Measurements from ENCODE around the gene WDR88. TPM values are rescaled to one million over a fixed set of nuclear protein-coding genes. Genes with fewer than 3 reads are reported as not detected.
A peak's percentile ranks its signal among the peaks of the same experiment; 100 is the strongest.

Gene WDR88
- total RNA-seq, 1 donor from 2014 or later: not detected

DNA sequence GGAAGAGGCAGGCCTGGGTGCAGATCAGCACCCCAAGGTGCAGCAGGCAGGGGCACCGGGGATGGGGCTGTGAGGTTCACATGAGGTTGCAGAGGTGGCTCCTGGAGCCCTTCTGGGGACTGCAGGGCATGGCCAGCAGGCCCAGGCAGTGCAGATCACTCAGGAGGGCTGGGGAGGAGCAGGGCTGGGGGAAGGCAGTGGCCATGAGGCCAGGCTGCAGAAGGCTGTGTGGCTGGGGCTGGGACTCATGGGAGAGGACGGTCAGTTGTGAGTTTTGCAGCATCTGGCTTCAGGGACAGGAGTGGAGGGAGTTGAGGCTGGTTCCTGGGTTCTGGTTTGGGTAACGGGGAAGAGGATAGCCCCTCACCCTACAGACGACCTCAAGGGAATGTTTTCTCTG is 7.3 kb downstream of the WDR88 start:
- no peak for TF ChIP-seq POLR2AphosphoS5 (IDR thresholded peaks at IDR 0.05; ENCODE audit: insufficient read depth in 1 of 2, low read depth in 1 of 2)
- TF ChIP-seq CTCF (IDR thresholded peaks at IDR 0.05): no peak
- no peak for TF ChIP-seq POLR2A (IDR thresholded peaks at IDR 0.05)
- DNase-seq (ENCODE audit: extremely low spot score in 2 of 2): no peak
- no peaks in the 10 kb centered on the region for H3K27me3 ChIP-seq

DNA sequence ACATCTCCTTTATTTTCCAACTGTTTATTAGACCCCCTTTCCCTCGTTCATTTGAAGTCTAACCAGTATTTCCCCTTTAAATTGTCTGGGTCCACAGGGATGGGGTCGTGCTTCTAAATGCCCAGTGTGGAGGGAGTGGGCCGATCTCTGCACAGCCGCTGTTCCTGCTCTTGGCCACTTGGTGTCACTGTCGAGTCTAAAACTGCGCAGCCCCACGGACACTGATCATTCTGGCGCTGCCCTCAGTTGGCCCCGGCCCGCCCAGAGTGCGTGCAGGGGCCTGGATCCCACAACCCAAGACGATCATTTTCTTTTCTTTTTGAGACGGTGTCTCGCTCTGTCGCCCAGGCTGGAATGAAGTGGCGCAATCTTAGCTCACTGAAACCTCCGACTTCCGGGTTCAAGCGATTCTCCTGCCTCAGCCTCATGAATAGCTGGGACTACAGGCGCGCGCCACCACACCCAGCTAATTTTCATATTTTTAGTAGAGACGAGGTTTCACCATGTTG is 12.0 kb downstream of the WDR88 start:
- H3K4me3 ChIP-seq: no peak overlapping the region
- no peak for TF ChIP-seq POLR2A (IDR thresholded peaks at IDR 0.05)
- TF ChIP-seq CTCF (IDR thresholded peaks at IDR 0.05): peak; percentile 78 to 95 (median 90)
- no peaks in the 10 kb centered on the region for H3K9me3 ChIP-seq
- intact Hi-C loops (cut with DNase I): no loop called here
- no peak for DNase-seq (ENCODE audit: extremely low spot score in 2 of 2)
- no peaks in the 10 kb centered on the region for H3K36me3 ChIP-seq
- no peak overlapping the region for H3K27ac ChIP-seq
- no peaks in the 10 kb centered on the region for H3K27me3 ChIP-seq
- H3K4me1 ChIP-seq: no peaks in the 10 kb centered on the region

More for the DNA sequence above, 7.3 kb downstream of the WDR88 start:
- Histone ChIP-seq H3K9me3 (no peaks in the 10 kb centered on the region), H3K4me3 (no peak overlapping the region), H3K27ac (no peak overlapping the region), H3K4me1 (no peaks in the 10 kb centered on the region), H3K36me3 (no peaks in the 10 kb centered on the region)
- intact Hi-C loops (cut with DNase I): loop anchor here (10.0 kb wide), 1 partner anchor 56 kb away; the partner anchor contains the start of gene LRP3

DNA sequence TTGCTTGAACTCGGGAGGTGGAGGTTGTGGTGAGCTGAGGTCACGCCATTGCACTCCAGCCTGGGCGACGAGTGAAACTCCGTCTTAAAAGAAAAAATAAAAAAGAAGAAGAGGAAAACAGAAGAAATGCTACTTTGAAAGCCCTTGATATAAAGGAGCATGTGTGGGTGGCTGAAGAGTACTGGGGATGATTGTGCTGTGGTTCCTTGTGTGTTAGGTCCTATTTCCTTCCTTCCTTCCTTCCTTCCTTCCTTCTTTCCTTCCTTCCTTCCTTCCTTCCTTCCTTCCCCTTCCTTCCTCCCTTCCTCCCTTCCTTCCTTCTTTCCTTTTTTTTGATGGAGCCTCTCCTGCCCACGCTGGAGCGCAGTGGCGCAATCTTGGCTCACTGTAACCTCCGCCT is 14.3 kb downstream of the WDR88 start:
- no peak overlapping the region for H3K27ac ChIP-seq
- no peaks in the 10 kb centered on the region for H3K4me1 ChIP-seq
- intact Hi-C loops (cut with DNase I): no loop called here
- H3K27me3 ChIP-seq: no peaks in the 10 kb centered on the region
- H3K4me3 ChIP-seq: no peak overlapping the region
- H3K9me3 ChIP-seq: no peaks in the 10 kb centered on the region
- H3K36me3 ChIP-seq: no peaks in the 10 kb centered on the region
- TF ChIP-seq POLR2A (IDR thresholded peaks at IDR 0.05) (no peak), POLR2AphosphoS5 (IDR thresholded peaks at IDR 0.05; ENCODE audit: insufficient read depth in 1 of 2, low read depth in 1 of 2) (no peak), CTCF (IDR thresholded peaks at IDR 0.05) (no peak)
- no peak for DNase-seq (ENCODE audit: extremely low spot score in 2 of 2)

DNA sequence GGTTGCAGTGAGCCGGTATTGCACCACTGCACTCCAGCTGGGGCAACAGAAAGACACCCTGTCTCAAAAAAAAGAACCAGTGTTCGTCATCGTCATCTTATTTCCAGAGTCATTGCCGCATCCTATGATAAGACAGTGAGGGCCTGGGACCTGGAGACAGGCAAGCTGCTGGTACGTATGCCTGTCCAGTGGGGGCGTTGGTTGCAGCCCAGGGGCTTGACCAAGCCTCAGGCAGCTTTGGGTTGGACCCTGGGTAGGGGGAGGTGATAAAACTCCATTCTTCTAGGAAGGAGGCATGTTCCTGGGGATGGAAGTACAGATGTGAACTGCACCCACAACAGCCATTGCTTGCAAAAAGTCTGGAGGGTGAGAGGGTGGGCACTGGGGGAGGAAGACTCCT is 15.6 kb downstream of the WDR88 start:
- Histone ChIP-seq H3K27ac (no peak overlapping the region), H3K27me3 (no peaks in the 10 kb centered on the region), H3K4me1 (no peaks in the 10 kb centered on the region), H3K36me3 (no peaks in the 10 kb centered on the region), H3K4me3 (no peak overlapping the region), H3K9me3 (no peaks in the 10 kb centered on the region)
- no peak for TF ChIP-seq POLR2AphosphoS5 (IDR thresholded peaks at IDR 0.05; ENCODE audit: insufficient read depth in 1 of 2, low read depth in 1 of 2)
- no peak for TF ChIP-seq CTCF (IDR thresholded peaks at IDR 0.05)
- no peak for TF ChIP-seq POLR2A (IDR thresholded peaks at IDR 0.05)
- intact Hi-C loops (cut with DNase I): no loop called here
- DNase-seq (ENCODE audit: extremely low spot score in 2 of 2): no peak

DNA sequence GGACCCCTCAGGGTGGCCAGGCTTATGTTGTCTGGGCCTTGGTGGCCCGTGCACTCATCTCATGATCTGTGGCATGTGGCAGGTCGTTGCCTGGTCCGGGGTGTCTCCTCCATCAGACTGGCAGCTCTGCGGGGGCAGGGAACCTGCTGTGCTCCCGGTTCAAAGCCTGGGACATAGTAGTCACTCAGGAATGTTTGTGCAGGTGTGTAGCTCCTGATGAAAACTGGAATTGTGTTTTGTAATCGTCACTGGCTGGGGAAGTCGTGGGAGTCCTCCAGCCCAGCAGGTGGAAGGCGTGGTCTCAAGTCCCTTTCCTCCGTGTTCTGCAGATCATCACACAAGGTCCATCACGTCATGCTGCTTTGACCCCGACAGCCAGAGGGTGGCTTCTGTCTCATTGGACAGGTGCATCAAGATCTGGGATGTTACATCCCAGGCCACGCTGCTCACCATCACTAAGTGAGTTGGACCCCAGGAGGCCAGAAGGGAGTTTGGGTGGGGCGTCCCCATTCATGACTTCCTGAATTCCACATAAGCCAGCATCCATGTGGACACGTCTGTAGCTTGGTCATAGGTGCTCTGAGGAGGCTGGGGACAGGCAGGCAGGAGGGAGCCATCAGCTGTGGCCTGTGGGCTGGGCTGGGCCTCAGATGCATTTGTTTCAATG is 19.1 kb downstream of the WDR88 start:
- intact Hi-C loops (cut with DNase I): no loop called here
- no peak for DNase-seq (ENCODE audit: extremely low spot score in 2 of 2)
- Histone ChIP-seq H3K27ac (no peak overlapping the region), H3K9me3 (no peaks in the 10 kb centered on the region), H3K36me3 (no peaks in the 10 kb centered on the region), H3K4me3 (no peak overlapping the region), H3K27me3 (no peaks in the 10 kb centered on the region), H3K4me1 (no peaks in the 10 kb centered on the region)
- TF ChIP-seq CTCF (IDR thresholded peaks at IDR 0.05): no peak
- TF ChIP-seq POLR2A (IDR thresholded peaks at IDR 0.05): no peak
- TF ChIP-seq POLR2AphosphoS5 (IDR thresholded peaks at IDR 0.05; ENCODE audit: insufficient read depth in 1 of 2, low read depth in 1 of 2): no peak

All from vagina (tissue), 2 donors.